GM12891 (cell line): ENCODE measurements around the gene BAZ1A.

Experiments
- POLR2A ChIP-seq: IDR thresholded peaks from 2 replicates; pipeline ENCODE4 v1.6.1; 2011; ENCODE audit warnings: low read depth, low read length, control low read depth
- POLR2AphosphoS5 ChIP-seq: IDR thresholded peaks from 2 replicates; pipeline ENCODE4 v1.6.1; 2011; ENCODE audit warnings: low read depth, low read length, control low read depth
- SPI1 ChIP-seq: IDR thresholded peaks from 2 replicates; pipeline ENCODE4 v1.6.1; 2011; ENCODE audit warnings: low read depth, low read length, control low read depth

DNA sequence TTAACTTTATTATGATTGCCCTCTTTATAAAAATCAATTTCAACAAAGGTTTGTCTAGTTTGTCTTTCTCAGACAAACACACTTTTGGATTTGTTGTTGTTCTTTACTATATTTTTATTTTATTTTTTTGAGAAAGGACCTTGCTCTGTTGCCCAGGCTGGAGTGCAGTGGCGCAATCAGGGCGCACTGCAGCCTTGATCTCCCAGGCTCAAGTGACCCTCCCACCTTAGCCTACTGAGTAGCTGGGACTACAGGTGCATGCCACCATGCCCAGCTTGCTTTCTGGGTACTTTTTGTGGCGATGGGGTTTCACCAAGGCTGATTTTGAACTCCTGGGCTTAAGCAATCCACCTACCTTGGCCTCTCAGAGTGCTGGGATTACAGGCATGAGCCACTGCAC lies 96.4 kb downstream of the BAZ1A start:
- TF ChIP-seq POLR2A (no peak), POLR2AphosphoS5 (no peak), SPI1 (no peak)
